Astrocyte of the spinal cord (primary cell): Measurements from ENCODE around the gene L3MBTL4.
A peak's percentile ranks its signal among the peaks of the same experiment; 100 is the strongest.
"Not testable (repeated sequence)": the region's sequence is repeated elsewhere in the genome, so short reads cannot be mapped to it uniquely, and the experiment has no call there.

Source experiments
- DNase-seq: peaks from one replicate; pipeline ENCODE4 v3.0.0; 2011; ENCODE audit warnings: low read depth, low spot score
- H3K4me3 ChIP-seq: 2 replicates; pipeline ENCODE4 v1.5.1; 2011; ENCODE audit warnings: low read depth, mild to moderate bottlenecking, low read length, moderate library complexity
- in situ Hi-C: cut with HindIII; loops from 2 replicates; pipeline ENCODE4 v1.10.0; 2017; ENCODE audit warnings: low sequenced_read_pairs
- TF ChIP-seq, protein P1 (sequence below): IDR thresholded peaks from 2 replicates; pipeline ENCODE4 v1.5.1; 2012; ENCODE audit warnings: low read depth, mild to moderate bottlenecking, low read length, inconsistent platforms

The L3MBTL4 gene

DNA sequence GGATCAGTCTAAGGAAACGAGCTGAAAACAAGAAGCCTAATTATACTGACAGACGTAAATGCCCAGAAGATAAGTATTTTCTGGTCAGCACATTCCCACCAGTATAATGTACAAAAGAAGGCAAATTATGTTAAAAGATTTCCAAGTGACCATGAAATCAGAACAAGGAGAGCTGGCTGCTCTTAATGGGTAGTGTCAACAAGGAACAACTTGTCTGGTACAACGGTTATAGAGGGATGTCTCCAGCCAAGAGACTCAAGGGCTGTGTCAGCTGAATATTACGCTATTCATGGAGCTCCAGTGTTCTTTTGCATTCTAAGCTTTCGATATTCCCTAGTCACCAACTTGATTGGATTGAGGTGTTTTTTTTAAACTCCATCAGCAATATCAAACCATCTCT lies 8.6 kb upstream of the L3MBTL4 start:
- TF ChIP-seq, protein P1, sequence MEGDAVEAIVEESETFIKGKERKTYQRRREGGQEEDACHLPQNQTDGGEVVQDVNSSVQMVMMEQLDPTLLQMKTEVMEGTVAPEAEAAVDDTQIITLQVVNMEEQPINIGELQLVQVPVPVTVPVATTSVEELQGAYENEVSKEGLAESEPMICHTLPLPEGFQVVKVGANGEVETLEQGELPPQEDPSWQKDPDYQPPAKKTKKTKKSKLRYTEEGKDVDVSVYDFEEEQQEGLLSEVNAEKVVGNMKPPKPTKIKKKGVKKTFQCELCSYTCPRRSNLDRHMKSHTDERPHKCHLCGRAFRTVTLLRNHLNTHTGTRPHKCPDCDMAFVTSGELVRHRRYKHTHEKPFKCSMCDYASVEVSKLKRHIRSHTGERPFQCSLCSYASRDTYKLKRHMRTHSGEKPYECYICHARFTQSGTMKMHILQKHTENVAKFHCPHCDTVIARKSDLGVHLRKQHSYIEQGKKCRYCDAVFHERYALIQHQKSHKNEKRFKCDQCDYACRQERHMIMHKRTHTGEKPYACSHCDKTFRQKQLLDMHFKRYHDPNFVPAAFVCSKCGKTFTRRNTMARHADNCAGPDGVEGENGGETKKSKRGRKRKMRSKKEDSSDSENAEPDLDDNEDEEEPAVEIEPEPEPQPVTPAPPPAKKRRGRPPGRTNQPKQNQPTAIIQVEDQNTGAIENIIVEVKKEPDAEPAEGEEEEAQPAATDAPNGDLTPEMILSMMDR = no peak
- no peak for DNase-seq
- in situ Hi-C loops = no loop called here

DNA sequence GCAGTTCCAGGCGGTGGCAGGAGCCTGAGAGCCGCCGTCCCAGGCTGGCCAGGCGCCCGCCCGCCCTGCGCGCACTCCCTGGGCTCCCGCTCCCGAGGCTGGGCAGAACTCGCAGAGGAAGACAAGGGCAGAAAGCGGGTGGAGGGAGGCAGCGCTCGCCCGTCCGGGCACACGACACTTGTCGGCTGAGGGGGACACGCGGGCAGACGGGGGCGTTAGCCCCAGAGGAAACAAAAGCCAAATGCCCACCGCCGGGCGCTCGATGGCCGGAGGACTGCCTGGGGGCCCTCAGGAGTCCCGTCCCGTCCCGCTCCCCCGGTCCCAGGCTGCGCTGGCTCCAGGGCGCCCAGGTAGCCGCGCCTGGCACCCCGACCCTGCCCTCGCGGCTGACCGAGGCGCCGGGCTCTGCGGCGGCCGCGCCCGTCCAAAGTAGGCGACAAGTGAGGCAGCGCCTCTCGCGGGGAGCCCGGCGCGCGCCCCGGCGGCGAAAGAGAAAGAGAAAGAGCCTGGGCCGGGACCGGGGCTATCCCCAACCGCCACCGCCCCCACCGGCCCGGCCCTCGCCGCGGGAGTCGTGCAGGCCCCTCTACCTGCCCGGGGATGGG lies 491 bp downstream of the L3MBTL4 start:
- in situ Hi-C loops = no loop called here
- H3K4me3 ChIP-seq = peak overlapping the region; percentile 35
- DNase-seq = no peak
- TF ChIP-seq, protein P1 = no peak

More for the DNA sequence above, 8.6 kb upstream of the L3MBTL4 start:
- H3K4me3 ChIP-seq = no peak overlapping the region

DNA sequence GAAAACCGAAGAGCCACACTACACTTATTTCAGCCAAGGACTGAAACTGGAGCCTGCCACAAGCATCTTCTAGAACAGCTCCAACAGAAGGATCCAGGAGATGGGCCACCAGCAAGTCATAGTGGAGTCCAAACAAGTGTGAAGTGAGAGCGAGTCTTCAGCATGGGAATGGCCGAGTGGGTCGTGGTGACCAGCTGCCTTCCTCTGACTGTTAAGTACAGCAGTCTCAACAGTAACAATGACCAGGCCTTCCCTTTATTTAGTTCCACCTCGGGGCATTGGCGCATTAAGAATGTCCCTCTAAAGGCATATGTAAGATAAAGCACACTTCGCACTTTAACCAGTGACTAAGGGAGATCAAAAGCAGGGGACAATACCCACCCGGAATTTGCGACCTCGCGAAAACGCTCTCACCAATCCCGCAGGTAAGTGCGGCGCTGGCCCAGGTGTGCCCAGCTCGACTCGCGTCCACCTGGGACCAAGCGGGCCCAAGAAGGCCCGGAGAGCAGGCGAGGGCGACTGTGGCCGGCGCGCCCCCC lies 1.1 kb downstream of the L3MBTL4 start:
- DNase-seq = no peak
- in situ Hi-C loops = no loop called here
- H3K4me3 ChIP-seq = no peak overlapping the region
- TF ChIP-seq, protein P1 = no peak

DNA sequence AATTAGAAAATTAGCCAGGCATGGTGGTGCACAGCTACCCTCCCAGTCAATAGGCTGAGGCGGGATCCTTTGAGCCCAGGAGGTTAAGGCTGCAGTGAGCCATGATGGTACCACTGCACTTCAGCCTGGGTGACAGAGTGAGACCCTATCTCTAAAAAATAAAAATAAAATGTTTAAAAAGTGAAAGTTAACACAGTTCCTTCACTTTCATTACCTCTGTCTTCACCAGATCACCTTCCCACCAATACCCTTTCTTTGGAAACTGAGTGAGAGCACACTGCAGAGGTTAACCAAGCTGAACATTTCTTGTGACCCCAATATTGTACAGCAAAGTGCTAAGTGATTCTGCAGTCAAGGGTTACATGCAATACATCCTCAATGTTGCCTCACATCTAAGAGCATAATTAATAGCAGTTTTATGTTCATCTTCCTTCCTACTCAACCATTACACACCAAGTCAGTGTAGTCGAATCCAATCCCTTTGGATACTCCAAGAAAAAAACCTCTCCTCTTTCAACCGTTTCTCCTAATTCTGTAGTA lies 1.7 kb downstream of the L3MBTL4 start:
- H3K4me3 ChIP-seq = no peak overlapping the region
- no peak for DNase-seq
- TF ChIP-seq, protein P1 = no peak

DNA sequence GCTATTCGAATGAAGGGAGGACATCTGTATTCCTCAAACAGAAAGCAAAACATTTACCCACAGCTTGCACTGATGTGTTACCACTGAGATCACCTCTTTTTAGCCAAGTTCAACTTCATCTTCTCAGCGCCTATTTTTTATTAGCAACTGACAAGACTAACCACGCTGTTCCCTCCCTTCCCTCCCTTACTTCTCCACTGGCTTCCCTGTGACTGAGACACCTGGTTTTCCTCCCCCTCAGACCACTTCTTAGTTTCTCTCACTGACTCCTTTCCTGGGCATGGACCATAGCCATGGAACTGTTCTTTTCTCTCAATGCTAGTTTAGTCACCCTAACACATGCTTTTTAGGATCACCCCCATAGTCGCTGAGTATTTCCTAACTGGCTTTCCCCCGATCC lies 3.3 kb downstream of the L3MBTL4 start:
- TF ChIP-seq, protein P1 = no peak
- in situ Hi-C loops = no loop called here
- DNase-seq = no peak
- H3K4me3 ChIP-seq = no peak overlapping the region

More for the DNA sequence above, 1.7 kb downstream of the L3MBTL4 start:
- in situ Hi-C loops = no loop called here

DNA sequence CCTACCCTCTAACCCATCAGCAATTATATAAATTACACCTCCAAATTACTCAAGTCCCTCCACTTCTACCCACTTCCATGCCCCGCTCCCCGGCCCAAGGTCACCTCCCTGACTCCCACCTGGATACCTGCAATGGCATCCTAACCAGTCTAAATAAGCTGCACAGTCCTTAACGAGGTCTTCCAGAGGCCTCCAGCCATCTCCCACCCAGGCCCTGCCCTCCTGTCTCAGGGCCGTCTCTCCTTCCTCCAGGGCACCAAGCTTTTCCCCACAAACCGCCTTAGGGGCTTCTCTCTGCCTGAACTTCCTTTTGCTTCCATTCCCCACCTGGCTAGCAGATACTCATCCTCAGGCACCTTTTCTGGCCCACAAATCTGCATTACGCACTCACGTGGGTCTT lies 4.8 kb downstream of the L3MBTL4 start:
- H3K4me3 ChIP-seq = no peak overlapping the region
- TF ChIP-seq, protein P1 = no peak
- no peak for DNase-seq
- in situ Hi-C loops = no loop called here

DNA sequence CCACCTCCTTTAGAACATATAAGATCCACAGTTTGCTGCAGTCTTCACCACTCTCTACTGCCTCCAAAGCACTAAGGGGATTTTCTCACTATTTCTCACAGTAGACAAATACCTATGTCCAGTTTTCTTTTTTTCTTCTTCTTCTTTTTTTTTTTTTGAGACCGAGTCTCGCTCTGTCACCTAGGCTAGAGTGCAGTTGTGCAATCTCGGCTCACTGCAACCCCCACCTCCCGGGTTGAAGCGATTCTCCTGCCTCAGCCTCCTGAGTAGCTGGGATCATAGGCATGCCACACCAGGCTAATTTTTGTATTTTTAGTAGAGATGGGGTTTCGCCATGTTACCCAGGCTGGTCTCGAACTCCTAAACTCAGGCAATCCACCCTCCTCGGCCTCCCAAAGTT lies 6.2 kb downstream of the L3MBTL4 start:
- H3K4me3 ChIP-seq, DNase-seq, in situ Hi-C loops: not testable (repeated sequence)
